Measurements from ENCODE around the gene RTRAF.

DNA sequence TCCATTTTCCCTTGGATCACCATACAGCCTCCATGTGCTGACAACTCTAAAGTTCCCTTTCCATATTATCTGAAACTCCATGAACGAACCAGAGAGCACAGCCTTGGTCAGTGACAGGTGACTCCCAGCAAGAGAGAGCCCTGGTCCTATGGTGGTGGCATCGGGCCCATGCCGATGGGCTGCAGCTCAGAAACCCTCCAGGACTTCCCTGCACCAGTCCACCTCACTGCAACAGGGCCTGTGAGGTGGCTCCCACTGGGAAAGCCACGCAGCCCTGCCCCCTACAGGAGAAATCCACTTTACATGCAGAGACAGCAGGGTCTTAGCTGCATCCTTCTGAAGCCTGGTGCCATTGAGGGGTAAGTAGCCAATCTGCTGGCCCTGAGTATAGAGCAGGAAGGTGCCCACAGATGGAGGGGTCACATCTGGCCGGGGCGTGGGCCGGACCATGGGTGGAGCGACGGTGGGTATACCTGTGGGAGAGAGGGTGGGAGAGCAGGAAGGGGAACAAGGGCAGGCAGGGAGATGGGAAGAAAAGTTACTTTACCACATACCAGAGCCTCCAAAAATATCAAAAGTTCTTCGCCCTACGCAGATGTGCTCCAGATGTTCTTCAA is 24.7 kb downstream of the RTRAF start:
- TF ChIP-seq, protein P1, sequence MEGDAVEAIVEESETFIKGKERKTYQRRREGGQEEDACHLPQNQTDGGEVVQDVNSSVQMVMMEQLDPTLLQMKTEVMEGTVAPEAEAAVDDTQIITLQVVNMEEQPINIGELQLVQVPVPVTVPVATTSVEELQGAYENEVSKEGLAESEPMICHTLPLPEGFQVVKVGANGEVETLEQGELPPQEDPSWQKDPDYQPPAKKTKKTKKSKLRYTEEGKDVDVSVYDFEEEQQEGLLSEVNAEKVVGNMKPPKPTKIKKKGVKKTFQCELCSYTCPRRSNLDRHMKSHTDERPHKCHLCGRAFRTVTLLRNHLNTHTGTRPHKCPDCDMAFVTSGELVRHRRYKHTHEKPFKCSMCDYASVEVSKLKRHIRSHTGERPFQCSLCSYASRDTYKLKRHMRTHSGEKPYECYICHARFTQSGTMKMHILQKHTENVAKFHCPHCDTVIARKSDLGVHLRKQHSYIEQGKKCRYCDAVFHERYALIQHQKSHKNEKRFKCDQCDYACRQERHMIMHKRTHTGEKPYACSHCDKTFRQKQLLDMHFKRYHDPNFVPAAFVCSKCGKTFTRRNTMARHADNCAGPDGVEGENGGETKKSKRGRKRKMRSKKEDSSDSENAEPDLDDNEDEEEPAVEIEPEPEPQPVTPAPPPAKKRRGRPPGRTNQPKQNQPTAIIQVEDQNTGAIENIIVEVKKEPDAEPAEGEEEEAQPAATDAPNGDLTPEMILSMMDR (IDR thresholded peaks at IDR 0.05) = no peak
- no peak for TF ChIP-seq POLR2A (IDR thresholded peaks at IDR 0.05)
